ENCODE data around the gene DCHS2.

DNA sequence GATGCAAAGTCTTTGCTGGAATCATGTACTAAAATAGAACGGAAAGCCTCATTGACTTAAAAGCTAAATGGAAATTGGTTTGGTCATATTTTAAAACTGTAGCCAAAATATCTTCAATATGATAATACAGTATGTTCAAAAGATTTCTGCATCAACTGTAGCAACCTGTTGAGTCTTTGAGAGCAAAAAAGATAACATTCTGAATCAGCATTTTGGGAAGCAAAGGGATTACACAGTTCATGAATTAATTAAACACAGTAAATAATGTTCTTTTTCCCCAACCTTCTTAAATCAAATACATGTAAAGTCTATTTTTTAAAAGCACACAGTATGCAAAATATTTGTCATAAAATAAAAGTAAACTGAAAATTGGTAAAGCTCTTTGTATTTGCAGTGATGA is 50.5 kb downstream of the DCHS2 start:
- TF ChIP-seq, protein P1, sequence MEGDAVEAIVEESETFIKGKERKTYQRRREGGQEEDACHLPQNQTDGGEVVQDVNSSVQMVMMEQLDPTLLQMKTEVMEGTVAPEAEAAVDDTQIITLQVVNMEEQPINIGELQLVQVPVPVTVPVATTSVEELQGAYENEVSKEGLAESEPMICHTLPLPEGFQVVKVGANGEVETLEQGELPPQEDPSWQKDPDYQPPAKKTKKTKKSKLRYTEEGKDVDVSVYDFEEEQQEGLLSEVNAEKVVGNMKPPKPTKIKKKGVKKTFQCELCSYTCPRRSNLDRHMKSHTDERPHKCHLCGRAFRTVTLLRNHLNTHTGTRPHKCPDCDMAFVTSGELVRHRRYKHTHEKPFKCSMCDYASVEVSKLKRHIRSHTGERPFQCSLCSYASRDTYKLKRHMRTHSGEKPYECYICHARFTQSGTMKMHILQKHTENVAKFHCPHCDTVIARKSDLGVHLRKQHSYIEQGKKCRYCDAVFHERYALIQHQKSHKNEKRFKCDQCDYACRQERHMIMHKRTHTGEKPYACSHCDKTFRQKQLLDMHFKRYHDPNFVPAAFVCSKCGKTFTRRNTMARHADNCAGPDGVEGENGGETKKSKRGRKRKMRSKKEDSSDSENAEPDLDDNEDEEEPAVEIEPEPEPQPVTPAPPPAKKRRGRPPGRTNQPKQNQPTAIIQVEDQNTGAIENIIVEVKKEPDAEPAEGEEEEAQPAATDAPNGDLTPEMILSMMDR (conservative IDR thresholded peaks at IDR 0.05; ENCODE audit: low read length) = no peak
- no peak for TF ChIP-seq EZH2phosphoT487 (IDR thresholded peaks at IDR 0.05; ENCODE audit: borderline replicate concordance, low read depth, low read length)

Data from OCI-LY7 (cell line).